ENCODE results near the gene MAPK7. TPM values are rescaled to one million over a fixed set of nuclear protein-coding genes. Genes with fewer than 3 reads are reported as not detected.

The MAPK7 gene
- total RNA-seq, 1 experiment from 2014 or later, result 19.6 TPM

- no peak for DNase-seq (ENCODE audit: low read depth)
These were observed 2.4 kb downstream of the MAPK7 start for GRCh38 chr17:19380481-19381301.

- DNase-seq (ENCODE audit: low read depth), result no peak
These were observed 3.1 kb downstream of the MAPK7 start for GRCh38 chr17:19381361-19381740.

- no peak for DNase-seq (ENCODE audit: low read depth)
These were observed 3.6 kb downstream of the MAPK7 start for GRCh38 chr17:19381741-19382444.

- no peak for DNase-seq (ENCODE audit: low read depth)
These were observed 4.5 kb downstream of the MAPK7 start for GRCh38 chr17:19382531-19383444.

- no peak for DNase-seq (ENCODE audit: low read depth)
These were observed 5.6 kb downstream of the MAPK7 start for GRCh38 chr17:19383681-19384470.

- peak; percentile 90 for DNase-seq (ENCODE audit: low read depth)
These were observed 6.6 kb downstream of the MAPK7 start for GRCh38 chr17:19384723-19385391.

- no peak for DNase-seq (ENCODE audit: low read depth)
These were observed 7.3 kb downstream of the MAPK7 start for GRCh38 chr17:19385521-19385983.

- DNase-seq (ENCODE audit: low read depth), result peak; percentile 85
These were observed 8.0 kb downstream of the MAPK7 start for GRCh38 chr17:19386051-19386929.

GRCh38 chr17:19386974-19387920 is 8.9 kb downstream of the MAPK7 start, which contains the start of gene MFAP4:
MFAP4 (minus strand) TSS chr17:19387190; CDS start chr17:19387155, 35 bp downstream.
- no peak for DNase-seq (ENCODE audit: low read depth)

GRCh38 chr17:19387921-19388521 is 9.7 kb downstream of the MAPK7 start:
- DNase-seq (ENCODE audit: low read depth), result no peak

GRCh38 chr17:19388791-19389785 is 10.8 kb downstream of the MAPK7 start:
- no peak for DNase-seq (ENCODE audit: low read depth)

- DNase-seq (ENCODE audit: low read depth), result no peak
These were observed 12.7 kb downstream of the MAPK7 start for GRCh38 chr17:19390951-19391350.

- DNase-seq (ENCODE audit: low read depth), result no peak
These were observed 13.1 kb downstream of the MAPK7 start for GRCh38 chr17:19391432-19391831.

- DNase-seq (ENCODE audit: low read depth), result no peak
These were observed 14.0 kb downstream of the MAPK7 start for GRCh38 chr17:19392303-19392702.

GRCh38 chr17:19397556-19398041 is 19.3 kb downstream of the MAPK7 start:
- DNase-seq (ENCODE audit: low read depth), result no peak

All from LHCN-M2 (cell line).